MCF 10A (cell line): Measurements from ENCODE around the gene UGT1A3. TPM values are rescaled to one million over a fixed set of nuclear protein-coding genes. Genes with fewer than 3 reads are reported as not detected.

Experiments used
- BruUV-seq: library from RNA; stranded (reverse); fragments of 400-500 nt; replicated peaks from 2 replicates; lab custom pipeline; 2021; lab: Mats Ljungman, UMichigan
- CTCF ChIA-PET: fragments of 300-600 bp; sonication (Branson Sonifier 250); formaldehyde crosslinking; extraction: SDS; loops from one replicate; lab custom pipeline; 2021; ENCODE audit warnings: antibody characterized with exemption, inconsistent platforms; lab: Yijun Ruan, JAX
- POLR2A ChIA-PET: fragments of 300-600, 350-650 bp; sonication (Branson Sonifier 250); formaldehyde crosslinking; extraction: SDS; loops from one replicate; lab custom pipeline; 2020; ENCODE audit warnings: antibody characterized with exemption, inconsistent platforms; lab: Yijun Ruan, JAX
- DNase-seq: peaks from one replicate; pipeline ENCODE4 v3.0.0-alpha.2; 2018; ENCODE audit not compliant: unreplicated experiment
- H3K27ac Mint-ChIP-seq: one replicate; pipeline ENCODE4 v1.8.0; 2022; ENCODE audit warnings: mild to moderate bottlenecking, low read depth, mixed read lengths; ENCODE audit not compliant: unreplicated experiment
- H3K27me3 Mint-ChIP-seq: one replicate; pipeline ENCODE4 v1.8.0; 2022; ENCODE audit warnings: mixed read lengths; ENCODE audit not compliant: insufficient read depth, unreplicated experiment
- H3K36me3 Mint-ChIP-seq: one replicate; pipeline ENCODE4 v1.8.0; 2022; ENCODE audit warnings: mild to moderate bottlenecking, moderate library complexity, mixed read lengths; ENCODE audit not compliant: insufficient read depth, unreplicated experiment
- H3K4me1 Mint-ChIP-seq: one replicate; pipeline ENCODE4 v1.8.0; 2022; ENCODE audit warnings: mixed read lengths; ENCODE audit not compliant: insufficient read depth, unreplicated experiment
- H3K4me3 Mint-ChIP-seq: one replicate; pipeline ENCODE4 v1.8.0; 2022; ENCODE audit warnings: mild to moderate bottlenecking, moderate library complexity, mixed read lengths; ENCODE audit not compliant: unreplicated experiment
- H3K9me3 Mint-ChIP-seq: one replicate; pipeline ENCODE4 v1.8.0; 2022; ENCODE audit warnings: mixed read lengths; ENCODE audit not compliant: unreplicated experiment
- intact Hi-C: fragments of 100-400 bp; cut with micrococcal nuclease; formaldehyde crosslinking; loops from 2 replicates; pipeline ENCODE4 v1.14.1; 2022
- total RNA-seq: library from RNA; stranded (reverse); gene quantifications from 2 replicates; pipeline ENCODE4 v1.2.3, GENCODE V29; 2022
- TF ChIP-seq, protein P1 (sequence below): fragments of 200-600 bp; IDR thresholded peaks from one replicate; pipeline ENCODE4 v1.8.0; 2022; ENCODE audit warnings: antibody characterized with exemption, mild to moderate bottlenecking; ENCODE audit not compliant: unreplicated experiment

UGT1A3 gene
- total RNA-seq, 1 experiment from 2014 or later, result not detected

DNA sequence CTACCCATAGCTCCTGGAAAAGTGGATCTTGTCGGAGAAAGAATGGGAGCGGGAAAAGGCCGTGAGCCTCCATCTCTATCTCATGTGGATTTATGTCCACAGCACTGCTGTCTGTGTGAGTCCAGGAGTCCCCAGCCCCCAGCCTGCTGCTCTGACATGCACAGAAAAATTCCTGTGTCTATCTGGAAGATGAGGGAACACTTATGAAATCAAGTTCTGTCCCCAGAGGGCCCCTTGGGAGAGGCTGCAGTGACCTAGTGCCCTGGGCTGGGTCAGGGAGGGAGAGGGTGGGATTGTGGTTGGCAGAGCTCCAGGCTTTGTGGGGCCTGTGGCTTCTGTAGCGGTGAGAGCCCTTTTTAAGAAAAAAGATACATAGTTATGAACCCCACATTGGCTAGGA, 87.9 kb downstream of the UGT1A3 start:
- no peaks in the 10 kb centered on the region for H3K4me1 Mint-ChIP-seq
- TF ChIP-seq, protein P1, sequence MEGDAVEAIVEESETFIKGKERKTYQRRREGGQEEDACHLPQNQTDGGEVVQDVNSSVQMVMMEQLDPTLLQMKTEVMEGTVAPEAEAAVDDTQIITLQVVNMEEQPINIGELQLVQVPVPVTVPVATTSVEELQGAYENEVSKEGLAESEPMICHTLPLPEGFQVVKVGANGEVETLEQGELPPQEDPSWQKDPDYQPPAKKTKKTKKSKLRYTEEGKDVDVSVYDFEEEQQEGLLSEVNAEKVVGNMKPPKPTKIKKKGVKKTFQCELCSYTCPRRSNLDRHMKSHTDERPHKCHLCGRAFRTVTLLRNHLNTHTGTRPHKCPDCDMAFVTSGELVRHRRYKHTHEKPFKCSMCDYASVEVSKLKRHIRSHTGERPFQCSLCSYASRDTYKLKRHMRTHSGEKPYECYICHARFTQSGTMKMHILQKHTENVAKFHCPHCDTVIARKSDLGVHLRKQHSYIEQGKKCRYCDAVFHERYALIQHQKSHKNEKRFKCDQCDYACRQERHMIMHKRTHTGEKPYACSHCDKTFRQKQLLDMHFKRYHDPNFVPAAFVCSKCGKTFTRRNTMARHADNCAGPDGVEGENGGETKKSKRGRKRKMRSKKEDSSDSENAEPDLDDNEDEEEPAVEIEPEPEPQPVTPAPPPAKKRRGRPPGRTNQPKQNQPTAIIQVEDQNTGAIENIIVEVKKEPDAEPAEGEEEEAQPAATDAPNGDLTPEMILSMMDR, result no peak
- no peak overlapping the region for H3K4me3 Mint-ChIP-seq
- no TSS peak for BruUV-seq
- CTCF ChIA-PET, result no interaction called here
- DNase-seq, result no peak
- no peak overlapping the region for H3K27ac Mint-ChIP-seq
- no peaks in the 10 kb centered on the region for H3K9me3 Mint-ChIP-seq
- POLR2A ChIA-PET, result interaction anchor here (1.1 kb wide), 1 partner anchor 56 kb away, joined by 3 read pairs; no protein-coding TSS in a partner anchor
- no peaks in the 10 kb centered on the region for H3K27me3 Mint-ChIP-seq
- intact Hi-C loops, result no loop called here
- H3K36me3 Mint-ChIP-seq, result no peaks in the 10 kb centered on the region

DNA sequence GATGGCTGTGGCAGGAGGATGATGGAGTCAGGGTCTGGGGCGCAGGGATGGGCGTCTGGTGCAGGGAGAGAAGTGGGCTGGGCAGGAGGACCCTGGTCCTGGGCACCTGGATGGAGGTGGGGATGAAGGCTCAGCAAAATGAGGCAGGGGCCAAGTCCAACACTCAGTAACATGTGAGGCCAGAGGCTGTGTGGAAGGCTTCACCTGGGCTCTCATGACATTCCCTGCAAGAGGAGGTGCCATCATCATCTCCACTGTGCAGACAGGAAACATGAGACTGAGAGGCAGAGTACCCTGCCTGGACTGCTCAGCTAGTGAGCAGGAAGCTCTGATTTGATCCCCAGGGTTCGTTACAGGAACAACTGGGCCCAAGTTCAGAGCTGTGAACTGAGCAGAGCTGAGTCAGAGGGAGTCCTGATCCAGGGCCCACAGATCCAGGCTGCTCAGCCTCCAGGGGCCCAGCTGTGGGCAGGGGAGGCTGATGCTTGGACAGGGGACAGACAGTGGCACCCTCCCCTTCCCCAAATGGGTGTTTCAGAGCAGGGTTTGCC, 88.6 kb downstream of the UGT1A3 start:
- no TSS peak for BruUV-seq
- TF ChIP-seq, protein P1, result no peak
- no peak for DNase-seq
- no peaks in the 10 kb centered on the region for H3K4me1 Mint-ChIP-seq
- ChIA-PET CTCF (no interaction called here), POLR2A (interaction anchor here (1.1 kb wide), 1 partner anchor 56 kb away, joined by 3 read pairs; no protein-coding TSS in a partner anchor)
- no peak overlapping the region for H3K27ac Mint-ChIP-seq
- H3K27me3 Mint-ChIP-seq, result no peaks in the 10 kb centered on the region
- H3K36me3 Mint-ChIP-seq, result no peaks in the 10 kb centered on the region
- no peaks in the 10 kb centered on the region for H3K9me3 Mint-ChIP-seq
- H3K4me3 Mint-ChIP-seq, result no peak overlapping the region
- intact Hi-C loops, result no loop called here

DNA sequence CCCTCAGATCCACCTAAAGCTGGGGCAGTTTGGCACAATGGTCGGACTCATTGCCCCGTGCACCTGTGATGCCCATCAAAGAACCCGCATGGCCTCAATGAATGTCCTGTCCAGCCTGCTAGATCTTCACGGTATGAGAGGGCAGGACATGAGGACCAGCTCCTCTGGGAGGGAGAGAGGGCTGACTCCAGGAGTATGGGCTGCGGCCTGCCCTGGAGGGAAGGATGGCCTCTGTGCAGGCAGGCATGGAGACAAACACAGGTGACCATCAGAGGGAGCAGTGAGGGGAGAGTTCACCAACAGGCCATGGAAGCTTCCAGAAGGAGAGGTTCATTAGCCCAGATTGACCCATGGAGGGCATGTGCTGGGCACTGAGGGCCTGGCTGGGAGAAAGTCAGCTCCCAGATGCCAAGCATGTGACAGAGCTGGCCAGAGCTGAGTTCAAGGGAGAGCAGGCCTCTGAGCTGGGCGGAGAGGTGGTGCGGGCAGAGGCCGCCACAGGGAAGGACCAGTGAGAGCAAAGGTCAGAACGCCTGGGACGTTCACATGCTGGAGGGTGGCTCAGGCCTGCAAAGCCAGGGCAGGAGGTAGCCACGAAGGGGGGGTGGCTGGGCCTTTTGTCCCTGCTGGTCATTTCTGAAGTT, 89.3 kb downstream of the UGT1A3 start:
- no TSS peak for BruUV-seq
- H3K9me3 Mint-ChIP-seq, result no peaks in the 10 kb centered on the region
- POLR2A ChIA-PET, result interaction anchor here (1.1 kb wide), 1 partner anchor 57 kb away, joined by 3 read pairs; no protein-coding TSS in a partner anchor
- no peak for DNase-seq
- H3K4me3 Mint-ChIP-seq, result no peak overlapping the region
- no peaks in the 10 kb centered on the region for H3K27me3 Mint-ChIP-seq
- no peaks in the 10 kb centered on the region for H3K4me1 Mint-ChIP-seq
- H3K27ac Mint-ChIP-seq, result no peak overlapping the region
- intact Hi-C loops, result no loop called here
- TF ChIP-seq, protein P1, result no peak
- no peaks in the 10 kb centered on the region for H3K36me3 Mint-ChIP-seq
- CTCF ChIA-PET, result interaction anchor here (0.6 kb wide), 2 partner anchors 679 to 758 kb away, joined by 3 read pairs; partner anchors contain the start of gene ARL4C
